ENCODE measurements around the gene RAB7B. TPM values are rescaled to one million over a fixed set of nuclear protein-coding genes. Genes with fewer than 3 reads are reported as not detected.

The RAB7B gene
- total RNA-seq, 3 donors from 2014 or later: 0.69 to 1.3 (median 0.76) TPM

DNA sequence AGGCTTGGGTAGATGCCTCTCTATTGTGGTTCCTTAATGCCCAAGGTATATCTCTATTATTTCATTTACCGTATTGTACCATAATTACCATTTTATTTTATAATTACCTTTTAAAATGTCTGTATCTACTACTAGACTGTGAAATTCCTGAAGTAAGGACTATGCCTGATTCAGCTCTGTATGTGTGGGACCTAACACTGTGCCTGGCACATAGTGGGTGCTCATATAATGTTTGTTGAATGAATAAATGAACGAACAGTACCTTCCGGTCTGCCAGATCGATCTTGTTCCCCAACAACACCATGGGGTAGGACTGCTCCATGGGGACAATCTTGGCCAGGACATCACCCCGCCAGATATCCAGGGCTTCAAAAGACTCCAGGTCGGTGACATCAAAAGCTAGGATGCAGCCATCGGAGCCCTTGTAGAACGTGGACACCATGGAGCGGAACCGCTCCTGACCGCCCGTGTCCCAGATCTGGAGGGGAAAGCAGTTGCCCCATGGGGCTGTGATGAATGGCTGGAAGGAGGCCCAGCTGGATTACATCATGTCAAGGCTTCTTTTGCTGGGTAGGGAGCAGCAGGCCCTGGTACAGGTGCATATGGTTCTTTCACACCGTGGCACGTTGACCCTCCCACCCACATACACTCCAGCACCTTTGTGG is 10.8 kb downstream of the RAB7B start:
- Histone ChIP-seq H3K4me3 (no peak overlapping the region), H3K9me3 (no peaks in the 10 kb centered on the region), H3K4me1 (ENCODE audit: low read depth) (no peaks in the 10 kb centered on the region), H3K36me3 (ENCODE audit: low read depth) (no peaks in the 10 kb centered on the region)
- no peak for DNase-seq
- no peak for ATAC-seq
- TF ChIP-seq, protein P1, sequence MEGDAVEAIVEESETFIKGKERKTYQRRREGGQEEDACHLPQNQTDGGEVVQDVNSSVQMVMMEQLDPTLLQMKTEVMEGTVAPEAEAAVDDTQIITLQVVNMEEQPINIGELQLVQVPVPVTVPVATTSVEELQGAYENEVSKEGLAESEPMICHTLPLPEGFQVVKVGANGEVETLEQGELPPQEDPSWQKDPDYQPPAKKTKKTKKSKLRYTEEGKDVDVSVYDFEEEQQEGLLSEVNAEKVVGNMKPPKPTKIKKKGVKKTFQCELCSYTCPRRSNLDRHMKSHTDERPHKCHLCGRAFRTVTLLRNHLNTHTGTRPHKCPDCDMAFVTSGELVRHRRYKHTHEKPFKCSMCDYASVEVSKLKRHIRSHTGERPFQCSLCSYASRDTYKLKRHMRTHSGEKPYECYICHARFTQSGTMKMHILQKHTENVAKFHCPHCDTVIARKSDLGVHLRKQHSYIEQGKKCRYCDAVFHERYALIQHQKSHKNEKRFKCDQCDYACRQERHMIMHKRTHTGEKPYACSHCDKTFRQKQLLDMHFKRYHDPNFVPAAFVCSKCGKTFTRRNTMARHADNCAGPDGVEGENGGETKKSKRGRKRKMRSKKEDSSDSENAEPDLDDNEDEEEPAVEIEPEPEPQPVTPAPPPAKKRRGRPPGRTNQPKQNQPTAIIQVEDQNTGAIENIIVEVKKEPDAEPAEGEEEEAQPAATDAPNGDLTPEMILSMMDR (IDR thresholded peaks at IDR 0.05): no peak
- intact Hi-C loops (cut with DNase I, micrococcal nuclease): no loop called here

DNA sequence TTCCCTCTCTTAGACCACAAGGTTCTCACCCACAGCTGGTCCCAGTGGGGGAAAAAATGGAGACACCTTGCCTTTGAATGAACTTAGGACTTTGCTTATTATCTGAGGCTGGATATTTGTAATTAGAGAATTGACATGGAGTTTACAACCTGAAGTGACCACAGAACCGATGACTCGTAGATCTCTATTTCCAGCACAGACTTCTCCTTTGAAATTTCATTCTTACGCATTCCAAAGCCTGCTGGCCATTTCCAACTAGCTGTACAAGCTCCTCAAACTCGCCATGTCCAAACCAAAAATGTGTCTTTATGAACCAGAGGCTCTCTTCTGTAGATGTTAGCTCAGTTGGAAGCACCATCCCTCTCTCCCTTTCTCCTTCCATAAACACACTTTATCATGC is 12.0 kb downstream of the RAB7B start:
- intact Hi-C loops (cut with DNase I, micrococcal nuclease): no loop called here
- ATAC-seq: no peak
- Histone ChIP-seq H3K36me3 (ENCODE audit: low read depth) (no peaks in the 10 kb centered on the region), H3K4me3 (no peak overlapping the region), H3K9me3 (no peaks in the 10 kb centered on the region), H3K4me1 (ENCODE audit: low read depth) (no peaks in the 10 kb centered on the region)
- TF ChIP-seq, protein P1 (IDR thresholded peaks at IDR 0.05): no peak
- no peak for DNase-seq

DNA sequence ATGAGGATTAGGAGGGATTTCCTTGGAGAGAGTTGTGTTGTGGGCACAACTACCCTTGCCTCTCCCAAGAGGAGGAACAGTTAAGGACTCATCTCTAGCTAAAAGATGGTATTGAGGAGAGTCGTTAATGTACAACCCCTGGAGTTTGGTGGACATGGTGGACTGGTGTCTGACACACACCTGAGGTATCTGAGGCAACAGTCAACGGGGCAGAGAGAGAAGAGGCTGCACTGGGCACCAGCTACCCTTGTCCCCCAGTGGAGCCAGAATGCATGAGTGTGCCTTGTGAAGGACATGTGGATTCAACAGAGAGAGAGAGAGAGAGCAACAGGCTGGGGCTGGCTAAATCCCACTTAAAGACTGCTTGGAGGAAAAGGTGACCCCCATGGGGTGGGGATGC is 13.0 kb downstream of the RAB7B start:
- Histone ChIP-seq H3K36me3 (ENCODE audit: low read depth) (no peaks in the 10 kb centered on the region), H3K4me1 (ENCODE audit: low read depth) (no peaks in the 10 kb centered on the region), H3K9me3 (no peaks in the 10 kb centered on the region), H3K4me3 (no peak overlapping the region)
- DNase-seq: no peak
- intact Hi-C loops (cut with DNase I, micrococcal nuclease): no loop called here
- TF ChIP-seq, protein P1 (IDR thresholded peaks at IDR 0.05): no peak
- no peak for ATAC-seq

DNA sequence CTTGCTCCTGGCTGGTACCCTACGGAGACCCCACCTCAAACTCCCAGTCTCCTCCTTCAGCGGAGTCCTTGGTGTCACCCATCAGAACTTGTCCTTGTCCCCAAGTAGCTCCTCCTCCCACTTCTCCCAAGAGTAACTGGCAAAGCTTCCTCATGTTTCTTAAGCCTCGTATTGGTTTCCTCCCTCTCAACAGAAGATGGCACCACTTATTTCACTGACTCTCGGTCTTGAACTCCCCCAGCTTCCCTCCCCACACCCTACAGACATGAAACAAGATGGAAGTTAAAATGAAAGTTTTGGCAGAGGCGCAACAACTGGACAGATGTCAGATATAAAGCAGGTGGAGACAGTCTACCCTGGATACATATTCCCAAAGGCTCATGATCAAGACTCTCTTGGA is 13.4 kb downstream of the RAB7B start:
- H3K36me3 ChIP-seq (ENCODE audit: low read depth): no peaks in the 10 kb centered on the region
- H3K4me1 ChIP-seq (ENCODE audit: low read depth): no peaks in the 10 kb centered on the region
- no peaks in the 10 kb centered on the region for H3K9me3 ChIP-seq
- intact Hi-C loops (cut with DNase I, micrococcal nuclease): loop anchor here in 1 of 2 donors (10.0 kb wide), 1 partner anchor 115 kb away; no protein-coding TSS in a partner anchor
- TF ChIP-seq, protein P1 (IDR thresholded peaks at IDR 0.05): no peak
- no peak for DNase-seq
- H3K4me3 ChIP-seq: no peak overlapping the region
- ATAC-seq: no peak

DNA sequence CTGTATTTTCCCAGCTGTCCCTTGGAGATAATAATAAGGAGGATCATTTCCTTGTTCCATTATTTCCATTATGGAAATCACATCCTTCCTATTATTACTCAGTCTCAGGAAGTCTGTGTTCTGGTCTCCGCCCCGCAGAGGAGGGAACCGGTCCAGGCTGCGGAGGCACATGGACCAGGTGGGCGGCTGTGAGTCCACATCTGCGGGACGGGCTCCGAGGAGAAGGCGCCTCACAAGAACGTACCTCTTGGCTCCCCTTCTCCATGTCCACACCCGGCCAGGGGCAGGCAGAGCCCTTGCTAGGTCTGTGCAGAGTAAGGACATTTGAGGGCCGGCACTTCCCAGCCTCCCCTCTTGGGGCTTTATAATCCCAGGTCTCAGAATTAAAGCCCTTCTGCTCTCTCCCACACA is 14.6 kb downstream of the RAB7B start:
- no peaks in the 10 kb centered on the region for H3K9me3 ChIP-seq

More for the DNA sequence above, 14.6 kb downstream of the RAB7B start:
- Histone ChIP-seq H3K4me3 (no peak overlapping the region), H3K36me3 (ENCODE audit: low read depth) (no peaks in the 10 kb centered on the region), H3K4me1 (ENCODE audit: low read depth) (no peaks in the 10 kb centered on the region)
- intact Hi-C loops (cut with DNase I, micrococcal nuclease): loop anchor here in 1 of 2 donors (10.0 kb wide), 1 partner anchor 116 kb away; no protein-coding TSS in a partner anchor
- TF ChIP-seq, protein P1 (IDR thresholded peaks at IDR 0.05): no peak
- no peak for DNase-seq
- no peak for ATAC-seq

Data from mucosa of descending colon (tissue), 3 donors.